ENCODE measurements around the gene STKLD1.

GRCh38 chr9:133374612-133375115, 1.5 kb upstream of the STKLD1 start:
- TF ChIP-seq CTCF (conservative IDR thresholded peaks at IDR 0.05) (no peak), EZH2 (IDR thresholded peaks at IDR 0.05; ENCODE audit: low read depth) (no peak)

Data from PC-9 (cell line).